Epithelial cell of prostate (primary cell): ENCODE data around the gene LAMA2.

ENCODE experiments used
- DNase-seq: peaks from one replicate; pipeline ENCODE4 v3.0.0-alpha.2; 2011; ENCODE audit warnings: low read depth, low spot score
- H3K27ac ChIP-seq: fragments of 450-650 bp; 2 replicates; pipeline ENCODE4 v1.5.1; 2017; ENCODE audit warnings: mild to moderate bottlenecking

The LAMA2 gene

GRCh38 chr6:129200151-129200550 lies 317.2 kb downstream of the LAMA2 start:
- H3K27ac ChIP-seq = no peak overlapping the region
- DNase-seq = no peak

- no peak for DNase-seq
- no peak overlapping the region for H3K27ac ChIP-seq
Measured at GRCh38 chr6:129203190-129203900, 320.4 kb downstream of the LAMA2 start.

DNA sequence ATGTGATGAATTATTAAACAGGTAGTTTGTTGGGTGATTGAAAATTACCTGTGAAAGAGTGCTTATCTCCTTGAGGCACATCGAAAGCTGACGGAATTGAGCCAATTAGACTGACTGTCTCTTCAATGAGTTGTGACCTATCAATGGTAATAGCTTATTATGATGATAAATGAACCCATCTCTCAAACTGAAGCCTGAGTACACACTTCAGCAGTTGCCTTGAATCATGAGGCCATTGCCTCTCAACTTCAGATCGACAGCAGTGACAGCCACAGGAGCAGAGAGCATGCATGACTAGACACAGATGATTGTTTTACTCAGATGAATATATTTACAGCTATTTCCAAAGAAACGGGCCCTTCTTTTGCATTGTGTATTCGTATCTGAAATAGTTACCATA lies 323.9 kb downstream of the LAMA2 start:
- DNase-seq = no peak
- no peak overlapping the region for H3K27ac ChIP-seq

DNA sequence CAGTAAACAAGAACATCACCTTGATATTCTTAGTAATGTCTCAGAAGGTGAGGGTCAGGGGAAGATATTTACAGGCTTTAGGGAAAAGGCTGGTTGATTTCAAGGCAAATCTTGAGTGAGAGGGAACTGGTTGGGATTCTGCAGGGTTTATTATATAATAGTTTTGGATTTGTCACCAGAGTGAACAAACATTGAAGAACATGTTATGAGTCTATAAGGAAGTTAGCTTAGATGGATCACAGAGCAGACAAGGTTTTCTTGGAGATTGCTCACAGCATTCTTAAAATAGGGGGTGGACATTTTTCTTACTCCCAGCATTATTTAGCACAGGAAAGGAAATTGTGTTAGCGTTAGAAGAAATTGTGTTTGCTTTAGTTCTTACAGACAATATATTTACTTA lies 324.9 kb downstream of the LAMA2 start:
- no peak for DNase-seq

GRCh38 chr6:129208415-129209034 lies 325.6 kb downstream of the LAMA2 start:
- no peak overlapping the region for H3K27ac ChIP-seq
- DNase-seq = no peak

More for the DNA sequence above, 324.9 kb downstream of the LAMA2 start:
- no peak overlapping the region for H3K27ac ChIP-seq

GRCh38 chr6:129209355-129209754 lies 326.4 kb downstream of the LAMA2 start:
- H3K27ac ChIP-seq = no peak overlapping the region
- DNase-seq = no peak

- no peak for DNase-seq
- H3K27ac ChIP-seq = no peak overlapping the region
Measured at GRCh38 chr6:129210684-129211083, 327.7 kb downstream of the LAMA2 start.

DNA sequence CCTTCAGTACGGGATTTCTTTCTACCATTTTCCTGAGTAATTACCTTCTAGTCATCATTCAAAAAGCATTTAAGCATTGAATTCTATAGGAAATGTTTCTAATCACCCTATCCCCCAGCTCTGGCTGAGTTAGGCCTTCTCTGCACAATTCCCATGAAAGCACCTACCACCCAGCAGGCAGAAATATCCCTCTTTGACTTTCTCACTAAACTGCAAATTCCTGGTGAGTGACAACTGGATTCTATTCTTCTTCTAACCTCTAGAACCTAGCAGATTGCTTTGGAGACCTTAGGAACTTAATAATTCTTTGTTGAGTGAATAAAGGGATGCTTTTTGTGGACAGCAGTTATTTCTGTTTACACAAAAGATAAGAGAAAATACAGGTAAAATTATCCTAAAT lies 328.7 kb downstream of the LAMA2 start:
- no peak overlapping the region for H3K27ac ChIP-seq
- no peak for DNase-seq

GRCh38 chr6:129212081-129212480 lies 329.1 kb downstream of the LAMA2 start:
- no peak for DNase-seq
- H3K27ac ChIP-seq = no peak overlapping the region

DNA sequence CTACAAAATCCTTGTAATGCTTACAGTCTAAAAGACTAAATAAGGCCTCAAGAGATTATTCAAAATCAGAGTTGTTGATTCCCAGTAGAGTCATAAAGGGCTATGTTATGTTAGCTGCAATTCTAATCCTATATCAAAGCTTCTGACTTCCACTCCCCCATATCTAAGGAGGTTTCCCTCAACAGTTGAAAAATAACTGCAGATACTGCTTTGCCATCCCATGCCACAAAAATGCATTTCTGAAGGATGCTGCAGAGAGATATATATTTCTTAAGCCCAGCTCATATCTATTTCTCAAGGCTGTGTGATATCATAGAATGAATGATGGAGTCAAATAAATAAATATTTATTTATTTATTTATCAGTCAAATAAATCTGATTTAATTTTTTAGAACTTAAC lies 332.3 kb downstream of the LAMA2 start:
- no peak for DNase-seq
- no peak overlapping the region for H3K27ac ChIP-seq

- H3K27ac ChIP-seq = no peak overlapping the region
- DNase-seq = no peak
Measured at GRCh38 chr6:129215916-129216520, 333.1 kb downstream of the LAMA2 start.

DNA sequence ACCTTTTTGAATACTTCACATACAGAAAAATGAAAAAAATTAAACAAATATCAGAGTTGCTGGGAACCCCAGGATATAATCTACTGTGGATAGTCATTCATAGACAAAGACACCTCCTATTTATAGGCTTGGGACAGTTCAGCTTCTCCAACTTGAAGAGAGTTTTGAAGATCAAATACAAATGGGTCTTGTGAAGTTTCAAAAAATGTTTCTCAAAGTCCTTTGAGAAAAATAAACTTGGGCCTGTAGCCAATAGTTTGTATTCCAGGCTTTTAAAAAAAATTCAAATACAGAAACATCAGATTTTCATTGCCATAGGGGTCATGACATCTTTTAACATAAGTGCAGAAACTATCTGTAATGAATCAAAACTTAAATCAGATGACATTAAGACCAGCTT lies 334.8 kb downstream of the LAMA2 start:
- DNase-seq = no peak
- no peak overlapping the region for H3K27ac ChIP-seq

GRCh38 chr6:129233458-129234134 lies 350.7 kb downstream of the LAMA2 start:
- DNase-seq = no peak
- H3K27ac ChIP-seq = no peak overlapping the region

GRCh38 chr6:129235167-129236000 lies 352.4 kb downstream of the LAMA2 start:
- H3K27ac ChIP-seq = no peak overlapping the region
- no peak for DNase-seq

- DNase-seq = no peak
- no peak overlapping the region for H3K27ac ChIP-seq
Measured at GRCh38 chr6:129236001-129236517, 353.1 kb downstream of the LAMA2 start.

- no peak for DNase-seq
- H3K27ac ChIP-seq = no peak overlapping the region
Measured at GRCh38 chr6:129238991-129239390, 356.1 kb downstream of the LAMA2 start.

GRCh38 chr6:129239825-129240491 lies 357.0 kb downstream of the LAMA2 start:
- peak overlapping the region; percentile 57 for H3K27ac ChIP-seq
- DNase-seq = peak; percentile 49

DNA sequence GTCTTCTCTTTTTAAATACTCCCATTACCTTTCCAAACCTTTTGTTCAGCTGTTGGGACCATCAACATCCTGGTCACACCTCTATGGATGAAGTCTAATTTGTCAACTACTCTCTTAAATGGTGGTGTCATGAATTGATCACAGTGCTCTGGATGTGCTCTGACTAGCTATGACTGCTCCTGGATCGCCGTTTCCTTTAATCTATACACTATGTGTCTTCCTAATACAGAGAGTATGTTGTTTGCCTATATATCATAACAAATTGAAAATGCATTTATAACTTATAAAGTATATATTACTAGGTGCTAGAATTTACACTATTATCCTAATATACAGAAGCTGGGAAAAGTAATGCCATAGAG lies 357.5 kb downstream of the LAMA2 start:
- DNase-seq = no peak
- peak overlapping the region; percentile 57 for H3K27ac ChIP-seq

GRCh38 chr6:129242546-129242945 lies 359.6 kb downstream of the LAMA2 start:
- DNase-seq = no peak
- H3K27ac ChIP-seq = no peak overlapping the region

DNA sequence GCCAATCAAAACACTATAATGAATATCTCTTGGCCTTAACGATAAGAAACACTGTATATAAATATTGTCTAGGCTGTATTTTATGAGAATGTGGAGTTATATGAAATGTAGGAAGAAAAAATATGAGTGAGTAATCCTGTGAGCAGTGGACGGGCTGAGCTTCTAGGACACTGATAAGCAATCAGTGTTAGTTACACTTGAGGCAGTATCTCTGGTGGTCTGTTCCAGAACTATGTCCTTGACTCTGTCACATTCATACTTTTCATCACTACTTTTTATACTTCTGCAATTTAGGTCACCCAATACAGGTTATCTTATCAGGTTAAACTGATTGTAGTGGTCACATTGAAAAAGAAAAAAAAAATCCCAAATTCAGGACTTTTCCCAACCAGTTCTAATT lies 360.4 kb downstream of the LAMA2 start:
- H3K27ac ChIP-seq = no peak overlapping the region
- DNase-seq = no peak
